KBM-7 (cell line): Measurements from ENCODE around the gene BTBD2.
A peak's percentile ranks its signal among the peaks of the same experiment; 100 is the strongest.
"Not testable (repeated sequence)": the region's sequence is repeated elsewhere in the genome, so short reads cannot be mapped to it uniquely, and the experiment has no call there.

ENCODE experiments used
- DNase-seq: peaks from one replicate; pipeline ENCODE4 v3.0.0-alpha.2; 2015
- in situ Hi-C: fragments of 300-500 bp; cut with MboI; formaldehyde crosslinking; loops from 2 replicates; pipeline ENCODE4 v1.14.3; 2020; ENCODE audit warnings: low sequenced_read_pairs, low pct_unique_long_range_greater_than_20kb, mixed read lengths

The BTBD2 gene

GRCh38 chr19:2041683-2042484 is 26.4 kb upstream of the BTBD2 start:
- DNase-seq, result peak; percentile 85
- in situ Hi-C loops, result no loop called here

- no peak for DNase-seq
- in situ Hi-C loops, result no loop called here
Measured at GRCh38 chr19:2041433-2041682, 25.8 kb upstream of the BTBD2 start.

GRCh38 chr19:2040647-2041432 is 25.3 kb upstream of the BTBD2 start:
- no peak for DNase-seq
- in situ Hi-C loops, result no loop called here

GRCh38 chr19:2039959-2040646 is 24.6 kb upstream of the BTBD2 start:
- in situ Hi-C loops, result no loop called here
- no peak for DNase-seq

GRCh38 chr19:2039089-2039958 is 23.8 kb upstream of the BTBD2 start:
- in situ Hi-C loops, result no loop called here
- DNase-seq, result no peak

- DNase-seq, result no peak
- in situ Hi-C loops, result no loop called here
Measured at GRCh38 chr19:2038284-2039088, 23.0 kb upstream of the BTBD2 start.

- in situ Hi-C loops, result no loop called here
- no peak for DNase-seq
Measured at GRCh38 chr19:2037651-2038255, 22.2 kb upstream of the BTBD2 start.

GRCh38 chr19:2036424-2036823 is 20.9 kb upstream of the BTBD2 start:
- DNase-seq, result no peak
- in situ Hi-C loops, result no loop called here

GRCh38 chr19:2035590-2035991 is 20.1 kb upstream of the BTBD2 start:
- no peak for DNase-seq
- in situ Hi-C loops, result no loop called here

- peak; percentile 69 for DNase-seq
- in situ Hi-C loops, result no loop called here
Measured at GRCh38 chr19:2034729-2035589, 19.4 kb upstream of the BTBD2 start.

GRCh38 chr19:2034253-2034652 is 18.7 kb upstream of the BTBD2 start:
- in situ Hi-C loops, DNase-seq: not testable (repeated sequence)

GRCh38 chr19:2033825-2034159 is 18.3 kb upstream of the BTBD2 start:
- in situ Hi-C loops, result no loop called here
- DNase-seq, result no peak

GRCh38 chr19:2033115-2033824 is 17.8 kb upstream of the BTBD2 start:
- in situ Hi-C loops, result no loop called here
- no peak for DNase-seq

- in situ Hi-C loops, result no loop called here
- DNase-seq, result peak; percentile 77
Measured at GRCh38 chr19:2032296-2032941, 16.9 kb upstream of the BTBD2 start.

- DNase-seq, result no peak
- in situ Hi-C loops, result no loop called here
Measured at GRCh38 chr19:2027361-2027760, 11.8 kb upstream of the BTBD2 start.

GRCh38 chr19:2026770-2027169 is 11.3 kb upstream of the BTBD2 start:
- in situ Hi-C loops, result no loop called here
- DNase-seq, result no peak
